Adrenal gland (tissue), 12 donors: ENCODE results near the gene HPS1. TPM values are rescaled to one million over a fixed set of nuclear protein-coding genes. Genes with fewer than 3 reads are reported as not detected.
A peak's percentile ranks its signal among the peaks of the same experiment; 100 is the strongest.

Experiments used
- DNase-seq, 7 donors: peaks; one replicate each; pipeline ENCODE4 v3.0.0-alpha.2; 2019 to 2020
- H3K27ac ChIP-seq, 5 donors: fragments of 200-600 bp; sonication (generic) in 4 of 5; 1 replicate in 3 of 5; 2 replicates in 2 of 5; pipeline versions ENCODE4 v1.5.1 to v1.8.0; 2016 to 2020; ENCODE audit warnings: mild to moderate bottlenecking in 1 of 5
- H3K27me3 ChIP-seq: fragments of 200-600 bp; 2 replicates; pipeline ENCODE4 v1.8.0; 2021
- H3K36me3 ChIP-seq, 2 donors: fragments of 200-600 bp; replicated peaks in 1 of 2; 1 replicate in 1 of 2; 2 replicates in 1 of 2; pipeline versions ENCODE4 v1.5.1 to v1.8.0; 2018 to 2022
- H3K4me1 ChIP-seq, 2 donors: fragments of 200-600 bp; replicated peaks in 1 of 2; 1 replicate in 1 of 2; 2 replicates in 1 of 2; pipeline versions ENCODE4 v1.5.1 to v1.8.0; 2018 to 2021
- H3K4me3 ChIP-seq, 4 donors: fragments of 200-600 bp; sonication (generic) in 3 of 4; one replicate each; pipeline ENCODE4 v1.5.1; 2016 to 2018
- H3K9me3 ChIP-seq, 3 donors: fragments of 200-600 bp; sonication (generic) in 1 of 3; replicated peaks in 1 of 3; 1 replicate in 2 of 3; 2 replicates in 1 of 3; pipeline versions ENCODE4 v1.5.1 to v1.8.0; 2016 to 2021
- POLR2A ChIP-seq, 2 donors: fragments of 450-650 bp; IDR thresholded peaks; one replicate each; pipeline ENCODE4 v1.6.1; 2017; ENCODE audit warnings: antibody characterized with exemption in 2 of 2, mild to moderate bottlenecking in 2 of 2, moderate library complexity in 1 of 2
- WGBS, 4 donors: extraction: QIAGEN DNeasy Blood & Tissue Kit in 2 of 4; methylation state at CpG; one replicate each; pipeline versions ENCODE4 v1.1.5 to v1.1.7; 2013 to 2017; 5-methylcytosine and 5-hydroxymethylcytosine counted together
- intact Hi-C, 2 donors: fragments of 100-400 bp; cut with DNase I; formaldehyde crosslinking; loops; one replicate each; pipeline versions ENCODE4 v1.14.1 to v1.15.0; 2022 to 2023
- polyA plus RNA-seq, 3 donors: library from polyadenylated mRNA; stranded (reverse); fragments of 200-250 nt in 2 of 3; fragments of 350-450 nt in 1 of 3; fragmentation: Illumina TruSeq in 1 of 3; extraction: RNeasy Lipid Tissue Mini Kit (QIAGEN cat#74804) in 1 of 3; gene quantifications; one replicate each; pipeline ENCODE4 v1.2.3, GENCODE V29; 2013 to 2014
- total RNA-seq, 9 donors: library from RNA; depleted of rRNA in 4 of 9; stranded (reverse); fragments of >200 nt in 4 of 9; fragments of 120-200 nt in 1 of 9; fragmentation: NEBNext Ultra II Directional in 1 of 9; extraction: Animal tissue kit (Norgen Biotek cat#: 25700) in 1 of 9; gene quantifications; one replicate each; pipeline versions ENCODE4 v1.1.0 to v1.2.4, GENCODE V29; 2013 to 2023
- TF ChIP-seq, protein P1 (sequence below), 6 experiments: fragments of 450-650 bp in 4 of 6; fragments of 200-600 bp in 2 of 6; sonication (generic) in 1 of 6; IDR thresholded peaks; 1 replicate in 5 of 6; 2 replicates in 1 of 6; pipeline versions ENCODE4 v1.5.1 to v1.8.0; 2016 to 2021; ENCODE audit warnings: antibody characterized with exemption in 6 of 6, mild to moderate bottlenecking in 2 of 6, moderate library complexity in 1 of 6
- donor health status: healthy with polysubstance abuse.
- donor health status: Bipolar disorder and iron deficiency.
- donor health status: DM: yes; HTN: yes; CAD: no.
- donor health status: DM: no; HTN: no; CAD: no.
- donor health status: DM: no; HTN: no; CAD: no.
- donor health status: DM: yes; HTN: yes; CAD: no.

The HPS1 gene
- total and polyA plus RNA-seq, 12 donors = 28.6 to 95.6 (median 70.3) TPM

DNA sequence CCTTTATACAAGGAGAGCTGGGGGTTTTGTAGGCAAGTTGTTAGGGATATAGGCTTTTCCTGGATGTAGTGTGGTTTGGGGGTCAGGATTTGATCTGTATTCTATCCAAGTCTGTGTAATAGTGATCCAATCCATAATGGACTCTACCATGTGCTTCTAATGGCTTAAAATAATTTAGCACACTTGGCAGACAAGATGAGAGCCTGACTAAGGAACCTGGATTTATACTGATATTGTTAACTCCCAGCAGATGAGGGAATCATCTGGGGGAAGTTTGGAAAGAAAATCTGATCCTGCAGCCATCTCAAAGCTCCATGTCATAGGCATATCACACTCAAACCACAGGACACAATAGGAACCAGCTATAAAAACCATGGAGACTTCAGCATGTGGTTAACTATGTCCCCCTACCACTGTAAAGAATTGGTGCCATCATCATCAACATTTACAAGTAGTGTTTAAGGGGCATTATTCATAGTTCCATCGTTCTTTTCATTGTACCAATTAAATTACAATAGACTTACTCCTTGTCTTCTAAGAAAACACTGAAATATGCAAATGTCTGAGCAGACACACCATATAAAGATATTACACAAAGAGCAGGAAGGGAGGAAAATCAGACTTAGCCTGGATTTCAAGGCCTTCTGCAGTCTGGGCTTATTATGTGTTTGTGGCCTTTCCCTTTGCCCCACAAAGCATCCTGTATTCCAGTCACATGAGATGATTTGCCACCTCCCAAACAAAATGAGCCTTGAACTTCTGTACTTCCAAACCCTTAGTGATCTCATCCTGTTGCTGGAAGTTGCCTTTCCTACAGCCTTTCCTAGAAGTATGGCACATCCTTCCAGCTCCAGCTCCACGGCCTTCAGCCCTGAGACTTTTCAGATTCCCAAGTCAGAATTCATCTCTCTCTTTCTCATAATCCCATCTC, 22.5 kb upstream of the HPS1 start:
- H3K36me3 ChIP-seq = no peaks in the 10 kb centered on the region
- WGBS, 4 donors = 63 to 79% (median 73%) methylated on average over 2 of the region's 2 CpGs

GRCh38 chr10:98467506-98468318, 21.0 kb upstream of the HPS1 start:
- intact Hi-C loops = loop anchor here (5.0 to 10.0 kb wide), 3 partner anchors 707 to 780 kb away; no protein-coding TSS in a partner anchor
- 3 to 6% (median 4%) methylated on average over 13 to 44 of the region's 44 CpGs for WGBS, 4 donors

More for the DNA sequence above, 22.5 kb upstream of the HPS1 start:
- no peaks in the 10 kb centered on the region for H3K27me3 ChIP-seq
- H3K27ac ChIP-seq = no peak overlapping the region
- H3K4me1 ChIP-seq = peaks cover 6% of the 10 kb centered on the region in 2 donors
- intact Hi-C loops = loop anchor here (5.0 to 10.0 kb wide), 3 partner anchors 706 to 778 kb away; no protein-coding TSS in a partner anchor
- TF ChIP-seq, protein P1, sequence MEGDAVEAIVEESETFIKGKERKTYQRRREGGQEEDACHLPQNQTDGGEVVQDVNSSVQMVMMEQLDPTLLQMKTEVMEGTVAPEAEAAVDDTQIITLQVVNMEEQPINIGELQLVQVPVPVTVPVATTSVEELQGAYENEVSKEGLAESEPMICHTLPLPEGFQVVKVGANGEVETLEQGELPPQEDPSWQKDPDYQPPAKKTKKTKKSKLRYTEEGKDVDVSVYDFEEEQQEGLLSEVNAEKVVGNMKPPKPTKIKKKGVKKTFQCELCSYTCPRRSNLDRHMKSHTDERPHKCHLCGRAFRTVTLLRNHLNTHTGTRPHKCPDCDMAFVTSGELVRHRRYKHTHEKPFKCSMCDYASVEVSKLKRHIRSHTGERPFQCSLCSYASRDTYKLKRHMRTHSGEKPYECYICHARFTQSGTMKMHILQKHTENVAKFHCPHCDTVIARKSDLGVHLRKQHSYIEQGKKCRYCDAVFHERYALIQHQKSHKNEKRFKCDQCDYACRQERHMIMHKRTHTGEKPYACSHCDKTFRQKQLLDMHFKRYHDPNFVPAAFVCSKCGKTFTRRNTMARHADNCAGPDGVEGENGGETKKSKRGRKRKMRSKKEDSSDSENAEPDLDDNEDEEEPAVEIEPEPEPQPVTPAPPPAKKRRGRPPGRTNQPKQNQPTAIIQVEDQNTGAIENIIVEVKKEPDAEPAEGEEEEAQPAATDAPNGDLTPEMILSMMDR (IDR thresholded peaks at IDR 0.05) = no peak
- no peak for TF ChIP-seq POLR2A (IDR thresholded peaks at IDR 0.05)
- no peak for DNase-seq
- no peaks in the 10 kb centered on the region for H3K9me3 ChIP-seq
- H3K4me3 ChIP-seq = no peak overlapping the region

GRCh38 chr10:98466861-98467505, 20.2 kb upstream of the HPS1 start:
- intact Hi-C loops = loop anchor here (5.0 to 10.0 kb wide), 3 partner anchors 708 to 780 kb away; no protein-coding TSS in a partner anchor

More at GRCh38 chr10:98467506-98468318, 21.0 kb upstream of the HPS1 start:
- TF ChIP-seq, protein P1 (IDR thresholded peaks at IDR 0.05) = peak; percentile 63 to 91 (median 85)
- no peak for TF ChIP-seq POLR2A (IDR thresholded peaks at IDR 0.05)
- H3K4me3 ChIP-seq = peak overlapping the region in 2 of 4 donors; percentile 7 to 70
- H3K27me3 ChIP-seq = no peaks in the 10 kb centered on the region
- H3K36me3 ChIP-seq = no peaks in the 10 kb centered on the region
- peak; percentile 71 to 86 (median 79) for DNase-seq
- H3K9me3 ChIP-seq = no peaks in the 10 kb centered on the region
- peaks cover 6% of the 10 kb centered on the region in 2 donors for H3K4me1 ChIP-seq
- no peak overlapping the region for H3K27ac ChIP-seq

More at GRCh38 chr10:98466861-98467505, 20.2 kb upstream of the HPS1 start:
- no peak for DNase-seq
- H3K27me3 ChIP-seq = no peaks in the 10 kb centered on the region
- H3K36me3 ChIP-seq = no peaks in the 10 kb centered on the region
- H3K9me3 ChIP-seq = no peaks in the 10 kb centered on the region
- H3K27ac ChIP-seq = no peak overlapping the region
- H3K4me3 ChIP-seq = no peak overlapping the region
- peaks cover 6% of the 10 kb centered on the region in 2 donors for H3K4me1 ChIP-seq
- no peak for TF ChIP-seq POLR2A (IDR thresholded peaks at IDR 0.05)
- TF ChIP-seq, protein P1 (IDR thresholded peaks at IDR 0.05) = no peak
- 55 to 63% (median 61%) methylated on average over 15 of the region's 15 CpGs for WGBS, 4 donors
